HepG2 (cell line): ENCODE data around the gene MAP3K14. TPM values are rescaled to one million over a fixed set of nuclear protein-coding genes. Genes with fewer than 3 reads are reported as not detected.

Source experiments
- CREB3 ChIP-seq: sonication (generic); formaldehyde crosslinking; IDR thresholded peaks from 2 replicates; pipeline ENCODE4 v1.5.0; 2020; ENCODE audit warnings: missing genetic modification reagents
- ELF1 ChIP-seq: sonication (generic); formaldehyde crosslinking; IDR thresholded peaks from 2 replicates; pipeline ENCODE4 v1.4.0; 2020; ENCODE audit warnings: missing genetic modification reagents
- JDP2 ChIP-seq: sonication (generic); formaldehyde crosslinking; IDR thresholded peaks from 2 replicates; pipeline ENCODE4 v1.8.1; 2022; ENCODE audit warnings: missing genetic modification reagents, borderline replicate concordance
- MEF2D ChIP-seq: sonication (generic); formaldehyde crosslinking; IDR thresholded peaks from 2 replicates; pipeline ENCODE4 v1.5.1; 2020; ENCODE audit warnings: mild to moderate bottlenecking, missing genetic modification reagents
- MNT ChIP-seq: fragments of 450-650 bp; IDR thresholded peaks from 2 replicates; pipeline ENCODE4 v1.6.1; 2016
- NR1H2 ChIP-seq: sonication (generic); formaldehyde crosslinking; IDR thresholded peaks from 2 replicates; pipeline ENCODE4 v1.8.1; 2022; ENCODE audit warnings: low read depth, missing genetic modification reagents, borderline replicate concordance
- POGZ ChIP-seq: sonication (generic); formaldehyde crosslinking; IDR thresholded peaks from 2 replicates; pipeline ENCODE4 v1.4.0; 2020; ENCODE audit warnings: mild to moderate bottlenecking, missing genetic modification reagents
- PRDM15 ChIP-seq: sonication (generic); formaldehyde crosslinking; IDR thresholded peaks from 2 replicates; pipeline ENCODE4 v1.4.0; 2020; ENCODE audit warnings: missing genetic modification reagents
- PRMT3 ChIP-seq: sonication (generic); formaldehyde crosslinking; IDR thresholded peaks from 2 replicates; pipeline ENCODE4 v1.8.1; 2022; ENCODE audit warnings: low read depth, mild to moderate bottlenecking, moderate library complexity, missing genetic modification reagents, borderline replicate concordance
- ZBTB46 ChIP-seq: sonication (generic); formaldehyde crosslinking; IDR thresholded peaks from 2 replicates; pipeline ENCODE4 v1.4.0; 2020; ENCODE audit warnings: mild to moderate bottlenecking, missing genetic modification reagents, borderline replicate concordance
- ZMYM3 ChIP-seq: sonication (generic); formaldehyde crosslinking; IDR thresholded peaks from 2 replicates; pipeline ENCODE4 v1.5.1; 2020; ENCODE audit warnings: mild to moderate bottlenecking, missing genetic modification reagents
- ZNF205 ChIP-seq: IDR thresholded peaks from 2 replicates; pipeline ENCODE4 v1.6.1; 2018; ENCODE audit warnings: missing biosample characterization, missing genetic modification reagents
- ZNF282 ChIP-seq: fragments of 450-650 bp; IDR thresholded peaks from 2 replicates; pipeline ENCODE4 v1.6.1; 2018; ENCODE audit not compliant: partially characterized antibody
- ZNF383 ChIP-seq: sonication (generic); formaldehyde crosslinking; IDR thresholded peaks from 2 replicates; pipeline ENCODE4 v1.4.0; 2020; ENCODE audit warnings: missing genetic modification reagents, mild to moderate bottlenecking, borderline replicate concordance
- ZNF589 ChIP-seq: sonication (generic); formaldehyde crosslinking; conservative IDR thresholded peaks from 2 replicates; pipeline ENCODE4 v1.8.0; 2022; ENCODE audit warnings: mild to moderate bottlenecking, moderate library complexity, missing genetic modification reagents
- polyA plus RNA-seq, 8 experiments: library from polyadenylated mRNA; depleted of rRNA in 3 of 8; stranded (reverse) in 7 of 8; unstranded in 1 of 8; fragments of >200 nt; fragmentation: Illumina TruSeq in 4 of 8; extraction: Trizol in 4 of 8; gene quantifications; 2 replicates each; pipeline versions ENCODE4 v1.2.1 to v1.2.3, GENCODE V29; 2011 to 2016; ENCODE audit warnings: low read depth in 4 of 8, missing spikeins in 1 of 8, mixed read lengths in 1 of 8; ENCODE audit not compliant: insufficient read depth in 1 of 8
- total RNA-seq, 5 experiments: library from RNA; depleted of rRNA; stranded (reverse); fragments of >200 nt; fragmentation: Illumina TruSeq; extraction: Trizol; gene quantifications; 2 replicates each; pipeline ENCODE4 v1.2.3, GENCODE V29; 2016; ENCODE audit warnings: low read depth in 1 of 5
- TF ChIP-seq, protein P1 (sequence below): sonication (generic); formaldehyde crosslinking; conservative IDR thresholded peaks from 2 replicates; pipeline ENCODE4 v1.4.0; 2020; ENCODE audit warnings: missing genetic modification reagents
- TF ChIP-seq, protein P2 (sequence below): sonication (generic); formaldehyde crosslinking; IDR thresholded peaks from 2 replicates; pipeline ENCODE4 v1.5.0; 2020; ENCODE audit warnings: mild to moderate bottlenecking, missing genetic modification reagents

MAP3K14 gene
- total and polyA plus RNA-seq, 2 of the 13 experiments (the other 11 are each of a cell fraction or from before 2014, with no cell fraction given) = 2.6 TPM

DNA sequence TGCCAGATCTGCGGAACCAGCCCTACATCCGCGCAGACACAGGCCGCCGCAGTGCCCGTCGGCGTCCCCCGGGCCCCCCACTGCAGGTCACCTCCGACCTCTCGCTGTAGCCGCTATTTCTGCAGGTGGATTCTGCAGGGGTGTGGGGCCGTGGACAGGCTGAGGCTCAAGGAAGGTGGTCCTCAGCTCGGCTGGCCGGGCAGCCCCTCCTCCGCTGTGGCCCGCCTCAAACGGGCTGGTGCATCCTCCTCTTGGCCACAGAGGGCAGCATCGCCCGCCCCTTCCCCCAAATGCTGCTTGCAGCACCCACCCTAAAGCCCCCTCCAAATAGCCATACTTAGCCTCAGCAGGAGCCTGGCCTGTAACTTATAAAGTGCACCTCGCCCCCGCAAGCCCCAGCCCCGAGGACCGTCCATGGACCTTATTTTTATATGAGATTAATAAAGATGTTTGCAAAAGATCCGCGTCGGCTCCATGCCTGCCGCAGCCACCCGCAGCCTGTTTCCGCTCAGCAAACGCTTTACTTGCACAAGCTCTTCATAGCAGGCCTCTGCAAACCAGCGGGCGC lies 69.9 kb downstream of the MAP3K14 start (continued):
- TF ChIP-seq NR1H2 (CRISPR knock-in tag) = no peak
- TF ChIP-seq, protein P1, sequence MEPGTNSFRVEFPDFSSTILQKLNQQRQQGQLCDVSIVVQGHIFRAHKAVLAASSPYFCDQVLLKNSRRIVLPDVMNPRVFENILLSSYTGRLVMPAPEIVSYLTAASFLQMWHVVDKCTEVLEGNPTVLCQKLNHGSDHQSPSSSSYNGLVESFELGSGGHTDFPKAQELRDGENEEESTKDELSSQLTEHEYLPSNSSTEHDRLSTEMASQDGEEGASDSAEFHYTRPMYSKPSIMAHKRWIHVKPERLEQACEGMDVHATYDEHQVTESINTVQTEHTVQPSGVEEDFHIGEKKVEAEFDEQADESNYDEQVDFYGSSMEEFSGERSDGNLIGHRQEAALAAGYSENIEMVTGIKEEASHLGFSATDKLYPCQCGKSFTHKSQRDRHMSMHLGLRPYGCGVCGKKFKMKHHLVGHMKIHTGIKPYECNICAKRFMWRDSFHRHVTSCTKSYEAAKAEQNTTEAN = no peak
- TF ChIP-seq, protein P2, sequence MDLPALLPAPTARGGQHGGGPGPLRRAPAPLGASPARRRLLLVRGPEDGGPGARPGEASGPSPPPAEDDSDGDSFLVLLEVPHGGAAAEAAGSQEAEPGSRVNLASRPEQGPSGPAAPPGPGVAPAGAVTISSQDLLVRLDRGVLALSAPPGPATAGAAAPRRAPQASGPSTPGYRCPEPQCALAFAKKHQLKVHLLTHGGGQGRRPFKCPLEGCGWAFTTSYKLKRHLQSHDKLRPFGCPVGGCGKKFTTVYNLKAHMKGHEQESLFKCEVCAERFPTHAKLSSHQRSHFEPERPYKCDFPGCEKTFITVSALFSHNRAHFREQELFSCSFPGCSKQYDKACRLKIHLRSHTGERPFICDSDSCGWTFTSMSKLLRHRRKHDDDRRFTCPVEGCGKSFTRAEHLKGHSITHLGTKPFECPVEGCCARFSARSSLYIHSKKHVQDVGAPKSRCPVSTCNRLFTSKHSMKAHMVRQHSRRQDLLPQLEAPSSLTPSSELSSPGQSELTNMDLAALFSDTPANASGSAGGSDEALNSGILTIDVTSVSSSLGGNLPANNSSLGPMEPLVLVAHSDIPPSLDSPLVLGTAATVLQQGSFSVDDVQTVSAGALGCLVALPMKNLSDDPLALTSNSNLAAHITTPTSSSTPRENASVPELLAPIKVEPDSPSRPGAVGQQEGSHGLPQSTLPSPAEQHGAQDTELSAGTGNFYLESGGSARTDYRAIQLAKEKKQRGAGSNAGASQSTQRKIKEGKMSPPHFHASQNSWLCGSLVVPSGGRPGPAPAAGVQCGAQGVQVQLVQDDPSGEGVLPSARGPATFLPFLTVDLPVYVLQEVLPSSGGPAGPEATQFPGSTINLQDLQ = no peak
- no peak for TF ChIP-seq ZNF589 (CRISPR knock-in tag)
- no peak for TF ChIP-seq ZBTB46
- TF ChIP-seq ZNF282 = no peak
- no peak for TF ChIP-seq MEF2D
- TF ChIP-seq MNT = no peak
- TF ChIP-seq PRDM15 (CRISPR knock-in tag) = no peak
- TF ChIP-seq PRMT3 (CRISPR knock-in tag) = no peak
- no peak for TF ChIP-seq ELF1 (CRISPR knock-in tag)
- TF ChIP-seq POGZ = no peak
- TF ChIP-seq ZNF205 = no peak
- TF ChIP-seq CREB3 = no peak
- no peak for TF ChIP-seq ZNF383 (CRISPR knock-in tag)
- TF ChIP-seq JDP2 (CRISPR knock-in tag) = no peak
- no peak for TF ChIP-seq ZMYM3 (CRISPR knock-in tag)
